ENCODE measurements around the gene ACADS.

- no peak for TF ChIP-seq GATA3 (IDR thresholded peaks at IDR 0.05; ENCODE audit: low read depth, low read length)
- no peak for TF ChIP-seq GATA2 (IDR thresholded peaks at IDR 0.05; ENCODE audit: low read depth, low read length)
Observed at GRCh38 chr12:120741476-120742421, 16.1 kb downstream of the ACADS start.

Data from SH-SY5Y (cell line).